Measurements from ENCODE around the gene CTBP2.
A peak's percentile ranks its signal among the peaks of the same experiment; 100 is the strongest.

CTBP2 gene

GRCh38 chr10:125127110-125127509 lies 33.3 kb downstream of the CTBP2 start:
- TF ChIP-seq CTCF (IDR thresholded peaks at IDR 0.05; ENCODE audit: low read depth, low read length, missing control alignments): no peak
- H3K4me3 ChIP-seq (ENCODE audit: low read depth, low read length): no peak overlapping the region
- in situ Hi-C loops (cut with HindIII; ENCODE audit: low sequenced_read_pairs): loop anchor here (5.0 kb wide), 1 partner anchor 50 kb away; no protein-coding TSS in a partner anchor
- DNase-seq (ENCODE audit: low read depth): no peak

GRCh38 chr10:125125951-125126735 lies 34.2 kb downstream of the CTBP2 start:
- TF ChIP-seq CTCF (IDR thresholded peaks at IDR 0.05; ENCODE audit: low read depth, low read length, missing control alignments): no peak
- no peak for DNase-seq (ENCODE audit: low read depth)
- in situ Hi-C loops (cut with HindIII; ENCODE audit: low sequenced_read_pairs): loop anchor here (5.0 kb wide), 1 partner anchor 49 kb away; no protein-coding TSS in a partner anchor
- H3K4me3 ChIP-seq (ENCODE audit: low read depth, low read length): no peak overlapping the region

GRCh38 chr10:125124907-125125306 lies 35.5 kb downstream of the CTBP2 start:
- in situ Hi-C loops (cut with HindIII; ENCODE audit: low sequenced_read_pairs): loop anchor here (5.0 kb wide), 1 partner anchor 48 kb away; no protein-coding TSS in a partner anchor
- H3K4me3 ChIP-seq (ENCODE audit: low read depth, low read length): no peak overlapping the region
- TF ChIP-seq CTCF (IDR thresholded peaks at IDR 0.05; ENCODE audit: low read depth, low read length, missing control alignments): no peak
- DNase-seq (ENCODE audit: low read depth): no peak

GRCh38 chr10:125124115-125124487 lies 36.3 kb downstream of the CTBP2 start:
- no peak overlapping the region for H3K4me3 ChIP-seq (ENCODE audit: low read depth, low read length)
- no peak for TF ChIP-seq CTCF (IDR thresholded peaks at IDR 0.05; ENCODE audit: low read depth, low read length, missing control alignments)
- in situ Hi-C loops (cut with HindIII; ENCODE audit: low sequenced_read_pairs): no loop called here
- DNase-seq (ENCODE audit: low read depth): no peak

GRCh38 chr10:125123476-125124114 lies 36.8 kb downstream of the CTBP2 start:
- in situ Hi-C loops (cut with HindIII; ENCODE audit: low sequenced_read_pairs): no loop called here
- no peak overlapping the region for H3K4me3 ChIP-seq (ENCODE audit: low read depth, low read length)
- TF ChIP-seq CTCF (IDR thresholded peaks at IDR 0.05; ENCODE audit: low read depth, low read length, missing control alignments): no peak
- peak; percentile 71 for DNase-seq (ENCODE audit: low read depth)

GRCh38 chr10:125122566-125122965 lies 37.8 kb downstream of the CTBP2 start:
- H3K4me3 ChIP-seq (ENCODE audit: low read depth, low read length): no peak overlapping the region
- in situ Hi-C loops (cut with HindIII; ENCODE audit: low sequenced_read_pairs): no loop called here
- DNase-seq (ENCODE audit: low read depth): no peak
- no peak for TF ChIP-seq CTCF (IDR thresholded peaks at IDR 0.05; ENCODE audit: low read depth, low read length, missing control alignments)
